GM19395 (cell line): Measurements from ENCODE around the gene NDUFAF8.

Source experiments
- ATAC-seq: cut with Tn5 transposase; IDR thresholded peaks from one replicate; pipeline ENCODE4 v1.9.1; 2021; ENCODE audit warnings: mild to moderate bottlenecking, moderate library complexity; ENCODE audit not compliant: unreplicated experiment

NDUFAF8 gene

DNA sequence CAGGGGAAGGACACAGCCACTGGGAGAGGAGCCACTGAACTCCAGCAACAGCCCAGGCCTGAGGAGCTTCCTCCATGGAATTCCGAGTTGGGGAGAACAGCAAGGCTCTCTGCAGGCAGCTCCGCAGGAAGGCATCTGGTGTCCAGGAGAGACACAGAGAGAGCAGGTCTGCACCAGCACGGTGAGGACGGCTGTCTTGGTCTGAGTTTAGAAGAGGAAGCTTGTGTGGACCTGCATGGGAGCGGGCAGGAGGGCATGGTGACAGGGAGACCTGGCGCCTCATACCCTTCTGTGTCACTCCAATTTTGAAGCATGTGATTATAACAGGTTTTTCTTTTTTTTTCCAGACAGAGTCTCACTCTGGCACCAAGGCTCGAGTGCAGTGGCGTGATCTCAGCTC is 49.6 kb downstream of the NDUFAF8 start:
- ATAC-seq, result no peak

DNA sequence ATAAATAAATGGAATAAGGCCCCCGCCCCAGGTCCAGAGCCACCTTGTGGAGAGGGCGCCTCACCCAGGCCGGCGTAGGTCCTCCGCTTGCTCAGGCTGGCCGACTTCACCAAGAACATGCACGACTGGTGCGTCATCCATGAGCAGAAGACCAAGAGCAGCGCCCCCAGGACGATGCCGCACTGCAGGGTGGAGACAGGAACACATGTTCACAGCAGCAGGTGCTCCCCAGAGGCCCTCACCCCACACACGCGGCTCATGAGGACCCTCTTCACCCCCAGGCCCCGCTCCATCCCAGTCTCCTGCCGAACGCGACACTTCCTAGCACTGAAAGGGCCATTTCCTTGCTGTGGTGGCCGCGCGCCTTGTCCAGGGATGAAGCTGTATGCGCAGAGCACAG is 50.5 kb downstream of the NDUFAF8 start:
- ATAC-seq, result no peak

DNA sequence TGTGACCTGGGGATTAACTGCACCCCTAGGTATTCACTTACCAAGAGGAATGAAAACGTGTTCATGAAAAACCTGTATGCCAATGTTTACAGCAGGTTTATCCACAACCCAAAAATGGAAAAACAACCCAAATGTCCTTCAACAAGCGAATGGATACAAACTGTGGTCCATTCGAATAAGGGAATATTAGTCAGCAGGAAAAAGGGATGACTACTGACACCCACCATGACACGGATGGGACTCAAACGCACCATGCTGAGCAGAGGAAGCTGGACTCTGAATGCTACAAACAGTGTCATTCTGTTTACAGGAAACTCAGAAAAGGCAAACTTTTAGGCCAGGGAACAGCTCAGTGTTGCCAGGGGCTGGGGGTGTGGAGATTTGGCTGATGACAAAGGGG is 51.1 kb downstream of the NDUFAF8 start:
- ATAC-seq, result no peak
